WTC11 (cell line): ENCODE measurements around the gene PRKAA2. TPM values are rescaled to one million over a fixed set of nuclear protein-coding genes. Genes with fewer than 3 reads are reported as not detected.

Experiments
- ATAC-seq: fragments of 200-7000 bp; cut with Tn5 transposase; 2 replicates; pipeline ENCODE4 v1.10.0; 2021; ENCODE audit warnings: mild to moderate bottlenecking, moderate library complexity
- CTCF ChIA-PET: fragments of 300-600 bp; sonication (Branson Sonifier 250); formaldehyde crosslinking; loops from one replicate; lab custom pipeline; 2021; ENCODE audit warnings: antibody characterized with exemption; lab: Charles Lee
- POLR2A ChIA-PET: fragments of 350-600 bp; sonication (Branson Sonifier 250); formaldehyde crosslinking; loops from one replicate; lab custom pipeline; 2021; ENCODE audit warnings: antibody characterized with exemption; lab: Charles Lee
- DNase-seq: peaks from one replicate; pipeline ENCODE4 v3.0.0; 2021; ENCODE audit warnings: low spot score
- H3K27ac Mint-ChIP-seq: 2 replicates; pipeline ENCODE4 v1.8.0; 2021; ENCODE audit warnings: mixed read lengths
- H3K27me3 Mint-ChIP-seq: 2 replicates; pipeline ENCODE4 v1.8.0; 2021; ENCODE audit warnings: low read depth, mild to moderate bottlenecking, moderate library complexity, mixed read lengths
- H3K36me3 Mint-ChIP-seq: 2 replicates; pipeline ENCODE4 v1.8.0; 2021; ENCODE audit warnings: mixed read lengths
- H3K4me1 Mint-ChIP-seq: 2 replicates; pipeline ENCODE4 v1.8.0; 2022; ENCODE audit warnings: mixed read lengths
- H3K4me3 Mint-ChIP-seq: 2 replicates; pipeline ENCODE4 v1.8.0; 2021; ENCODE audit warnings: mild to moderate bottlenecking, moderate library complexity, mixed read lengths
- H3K9me3 Mint-ChIP-seq: 2 replicates; pipeline ENCODE4 v1.8.0; 2021; ENCODE audit warnings: mixed read lengths
- ATF6 ChIP-seq: sonication (generic); formaldehyde crosslinking; IDR thresholded peaks from 2 replicates; pipeline ENCODE4 v1.8.1; 2023; ENCODE audit warnings: mild to moderate bottlenecking, missing genetic modification reagents
- CBFB ChIP-seq: sonication (generic); formaldehyde crosslinking; IDR thresholded peaks from 2 replicates; pipeline ENCODE4 v1.8.1; 2022; ENCODE audit warnings: mild to moderate bottlenecking, low read depth, missing genetic modification reagents
- CREB1 ChIP-seq: sonication (generic); formaldehyde crosslinking; IDR thresholded peaks from 2 replicates; pipeline ENCODE4 v1.8.0; 2023; ENCODE audit warnings: mild to moderate bottlenecking, missing genetic modification reagents
- E2F4 ChIP-seq: sonication (generic); formaldehyde crosslinking; IDR thresholded peaks from 2 replicates; pipeline ENCODE4 v1.8.1; 2022; ENCODE audit warnings: low read depth, mild to moderate bottlenecking, moderate library complexity, missing genetic modification reagents, borderline replicate concordance
- EMX1 ChIP-seq: fragments of 250-450 bp; sonication (Bioruptor Pico); IDR thresholded peaks from 2 replicates; pipeline ENCODE4 v1.8.0; 2021; ENCODE audit warnings: mild to moderate bottlenecking
- FOXP1 ChIP-seq: sonication (generic); formaldehyde crosslinking; IDR thresholded peaks from 2 replicates; pipeline ENCODE4 v1.8.0; 2022; ENCODE audit warnings: missing genetic modification reagents, mild to moderate bottlenecking, moderate library complexity, borderline replicate concordance
- GRHL2 ChIP-seq: fragments of 250-450 bp; sonication (Bioruptor Pico); IDR thresholded peaks from 2 replicates; pipeline ENCODE4 v1.8.0; 2022; ENCODE audit warnings: mild to moderate bottlenecking, moderate library complexity; ENCODE audit not compliant: insufficient replicate concordance, severe bottlenecking
- HMGA2 ChIP-seq: fragments of 250-450 bp; sonication (Bioruptor Pico); IDR thresholded peaks from 2 replicates; pipeline ENCODE4 v1.4.0; 2021; ENCODE audit warnings: mild to moderate bottlenecking, moderate library complexity
- IRF2 ChIP-seq: sonication (generic); formaldehyde crosslinking; IDR thresholded peaks from 2 replicates; pipeline ENCODE4 v1.8.0; 2022; ENCODE audit warnings: low read depth, missing genetic modification reagents, borderline replicate concordance
- JUN ChIP-seq: sonication (generic); formaldehyde crosslinking; IDR thresholded peaks from 2 replicates; pipeline ENCODE4 v1.8.0; 2023; ENCODE audit warnings: mild to moderate bottlenecking, missing genetic modification reagents
- MYBL2 ChIP-seq: sonication (generic); formaldehyde crosslinking; IDR thresholded peaks from 2 replicates; pipeline ENCODE4 v1.8.1; 2023; ENCODE audit warnings: mild to moderate bottlenecking, moderate library complexity, missing genetic modification reagents
- OVOL2 ChIP-seq: fragments of 250-450 bp; sonication (Bioruptor Pico); IDR thresholded peaks from 2 replicates; pipeline ENCODE4 v1.9.0; 2021; ENCODE audit warnings: mild to moderate bottlenecking, borderline replicate concordance
- PRRX2 ChIP-seq: fragments of 250-450 bp; sonication (Bioruptor Pico); IDR thresholded peaks from 2 replicates; pipeline ENCODE4 v1.8.0; 2021; ENCODE audit warnings: mild to moderate bottlenecking
- RELA ChIP-seq: sonication (generic); formaldehyde crosslinking; IDR thresholded peaks from 2 replicates; pipeline ENCODE4 v1.8.1; 2022; ENCODE audit warnings: missing genetic modification reagents, mild to moderate bottlenecking, borderline replicate concordance
- RORB ChIP-seq: fragments of 250-450 bp; sonication (Bioruptor Pico); IDR thresholded peaks from 2 replicates; pipeline ENCODE4 v1.9.0; 2021; ENCODE audit warnings: mild to moderate bottlenecking
- SOX15 ChIP-seq: fragments of 250-450 bp; sonication (Bioruptor Pico); IDR thresholded peaks from 2 replicates; pipeline ENCODE4 v1.9.0; 2021; ENCODE audit warnings: mild to moderate bottlenecking
- TCF7 ChIP-seq: sonication (generic); formaldehyde crosslinking; IDR thresholded peaks from 2 replicates; pipeline ENCODE4 v1.8.0; 2022; ENCODE audit warnings: mild to moderate bottlenecking, low read depth, missing genetic modification reagents, moderate library complexity
- TEAD1 ChIP-seq: sonication (generic); formaldehyde crosslinking; IDR thresholded peaks from 2 replicates; pipeline ENCODE4 v1.8.0; 2022; ENCODE audit warnings: mild to moderate bottlenecking, missing genetic modification reagents
- ZNF121 ChIP-seq: sonication (generic); formaldehyde crosslinking; IDR thresholded peaks from 2 replicates; pipeline ENCODE4 v1.8.0; 2023; ENCODE audit warnings: missing genetic modification reagents
- ZNF232 ChIP-seq: sonication (generic); formaldehyde crosslinking; IDR thresholded peaks from 2 replicates; pipeline ENCODE4 v1.8.0; 2022; ENCODE audit warnings: mild to moderate bottlenecking, missing genetic modification reagents
- ZNF416 ChIP-seq: fragments of 250-450 bp; sonication (Bioruptor Pico); IDR thresholded peaks from 2 replicates; pipeline ENCODE4 v1.9.0; 2021; ENCODE audit warnings: mild to moderate bottlenecking, inconsistent platforms
- ZNF423 ChIP-seq: fragments of 250-450 bp; sonication (Bioruptor Pico); IDR thresholded peaks from 2 replicates; pipeline ENCODE4 v2.1.2; 2022; ENCODE audit warnings: mild to moderate bottlenecking, moderate library complexity
- ZSCAN18 ChIP-seq: fragments of 250-450 bp; sonication (Bioruptor Pico); IDR thresholded peaks from 2 replicates; pipeline ENCODE4 v2.1.2; 2022; ENCODE audit warnings: mild to moderate bottlenecking, moderate library complexity
- total RNA-seq: library from RNA; stranded (reverse); gene quantifications from 3 replicates; pipeline ENCODE4 v1.2.3, GENCODE V29; 2021
- TF ChIP-seq, protein P1 (sequence below): sonication (generic); formaldehyde crosslinking; IDR thresholded peaks from 2 replicates; pipeline ENCODE4 v1.8.0; 2022; ENCODE audit warnings: missing genetic modification reagents
- TF ChIP-seq, protein P2 (sequence below): fragments of 200-600 bp; IDR thresholded peaks from 2 replicates; pipeline ENCODE4 v1.8.0; 2022; ENCODE audit warnings: antibody characterized with exemption
- TF ChIP-seq, protein P3 (sequence below): sonication (generic); formaldehyde crosslinking; IDR thresholded peaks from 2 replicates; pipeline ENCODE4 v1.8.1; 2022; ENCODE audit warnings: mild to moderate bottlenecking, moderate library complexity, missing genetic modification reagents
- TF ChIP-seq, protein P4 (sequence below): sonication (generic); formaldehyde crosslinking; IDR thresholded peaks from 2 replicates; pipeline ENCODE4 v1.8.1; 2023; ENCODE audit warnings: mild to moderate bottlenecking, missing genetic modification reagents, moderate library complexity

Gene PRKAA2
- total RNA-seq, 1 experiment from 2014 or later, result 4.8 TPM

DNA sequence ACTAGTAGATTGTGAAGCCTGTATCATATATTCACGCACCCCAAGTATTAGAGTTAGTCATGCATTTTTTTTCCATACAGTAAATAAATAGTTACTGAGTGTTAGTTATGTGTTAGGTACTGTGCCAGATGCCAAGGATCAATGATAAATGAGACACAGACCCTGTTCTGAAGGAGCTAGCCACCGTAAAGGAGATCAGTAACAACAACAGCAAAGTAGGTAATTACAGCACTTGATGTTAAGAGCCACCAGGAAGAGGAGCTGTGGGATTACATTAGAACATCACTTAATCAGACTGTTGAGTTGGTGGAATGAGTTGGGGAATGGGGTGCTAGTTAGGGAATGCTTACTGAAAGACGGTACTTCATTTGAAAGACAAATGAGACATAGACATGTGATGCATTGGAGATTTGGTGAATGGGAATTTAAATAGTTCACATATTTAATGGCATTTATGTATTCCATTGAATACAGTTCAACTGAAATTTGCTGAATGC lies 21.0 kb downstream of the PRKAA2 start:
- POLR2A ChIA-PET, result no interaction called here
- Mint-ChIP-seq H3K4me1 (peaks cover 17% of the 10 kb centered on the region), H3K36me3 (no peaks in the 10 kb centered on the region), H3K27ac (no peak overlapping the region), H3K9me3 (no peaks in the 10 kb centered on the region), H3K27me3 (no peaks in the 10 kb centered on the region), H3K4me3 (no peak overlapping the region)
- ATAC-seq, result peak; percentile 86
- TF ChIP-seq PRRX2 (CRISPR knock-in tag), result no peak
- TF ChIP-seq ZNF423 (CRISPR knock-in tag), result no peak
- no peak for TF ChIP-seq ZNF232
- TF ChIP-seq ATF6 (CRISPR knock-in tag), result no peak
- TF ChIP-seq GRHL2 (CRISPR knock-in tag), result no peak
- TF ChIP-seq, protein P1, sequence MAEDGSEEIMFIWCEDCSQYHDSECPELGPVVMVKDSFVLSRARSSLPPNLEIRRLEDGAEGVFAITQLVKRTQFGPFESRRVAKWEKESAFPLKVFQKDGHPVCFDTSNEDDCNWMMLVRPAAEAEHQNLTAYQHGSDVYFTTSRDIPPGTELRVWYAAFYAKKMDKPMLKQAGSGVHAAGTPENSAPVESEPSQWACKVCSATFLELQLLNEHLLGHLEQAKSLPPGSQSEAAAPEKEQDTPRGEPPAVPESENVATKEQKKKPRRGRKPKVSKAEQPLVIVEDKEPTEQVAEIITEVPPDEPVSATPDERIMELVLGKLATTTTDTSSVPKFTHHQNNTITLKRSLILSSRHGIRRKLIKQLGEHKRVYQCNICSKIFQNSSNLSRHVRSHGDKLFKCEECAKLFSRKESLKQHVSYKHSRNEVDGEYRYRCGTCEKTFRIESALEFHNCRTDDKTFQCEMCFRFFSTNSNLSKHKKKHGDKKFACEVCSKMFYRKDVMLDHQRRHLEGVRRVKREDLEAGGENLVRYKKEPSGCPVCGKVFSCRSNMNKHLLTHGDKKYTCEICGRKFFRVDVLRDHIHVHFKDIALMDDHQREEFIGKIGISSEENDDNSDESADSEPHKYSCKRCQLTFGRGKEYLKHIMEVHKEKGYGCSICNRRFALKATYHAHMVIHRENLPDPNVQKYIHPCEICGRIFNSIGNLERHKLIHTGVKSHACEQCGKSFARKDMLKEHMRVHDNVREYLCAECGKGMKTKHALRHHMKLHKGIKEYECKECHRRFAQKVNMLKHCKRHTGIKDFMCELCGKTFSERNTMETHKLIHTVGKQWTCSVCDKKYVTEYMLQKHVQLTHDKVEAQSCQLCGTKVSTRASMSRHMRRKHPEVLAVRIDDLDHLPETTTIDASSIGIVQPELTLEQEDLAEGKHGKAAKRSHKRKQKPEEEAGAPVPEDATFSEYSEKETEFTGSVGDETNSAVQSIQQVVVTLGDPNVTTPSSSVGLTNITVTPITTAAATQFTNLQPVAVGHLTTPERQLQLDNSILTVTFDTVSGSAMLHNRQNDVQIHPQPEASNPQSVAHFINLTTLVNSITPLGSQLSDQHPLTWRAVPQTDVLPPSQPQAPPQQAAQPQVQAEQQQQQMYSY (CRISPR knock-in tag), result no peak
- TF ChIP-seq TCF7 (CRISPR knock-in tag), result no peak
- no peak for TF ChIP-seq RORB
- no peak for TF ChIP-seq ZNF416 (CRISPR knock-in tag)
- TF ChIP-seq RELA (CRISPR knock-in tag), result no peak
- no peak for TF ChIP-seq FOXP1 (CRISPR knock-in tag)
- no peak for TF ChIP-seq CBFB (CRISPR knock-in tag)
- no peak for TF ChIP-seq MYBL2 (CRISPR knock-in tag)
- no peak for TF ChIP-seq E2F4
- no peak for TF ChIP-seq ZNF121 (CRISPR knock-in tag)
- no peak for DNase-seq
- CTCF ChIA-PET, result no interaction called here

DNA sequence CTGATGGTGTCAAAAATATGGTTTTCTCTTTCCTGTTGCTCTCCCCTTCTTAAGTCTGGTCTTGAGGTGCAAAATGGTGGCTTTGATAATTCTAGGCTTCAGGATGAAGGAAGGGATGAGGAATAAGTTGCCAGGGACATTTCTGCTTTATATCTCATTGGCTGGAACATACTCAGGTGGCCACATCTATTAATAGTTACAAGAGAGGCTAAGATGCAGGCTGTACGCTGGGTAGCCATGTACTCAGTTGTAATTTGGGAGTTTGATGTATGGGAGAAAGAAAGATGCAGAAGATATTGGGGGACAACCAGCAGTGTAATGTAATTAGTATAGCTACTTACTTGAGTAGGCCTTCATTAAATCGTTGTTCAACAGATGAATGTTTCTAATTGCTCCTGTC lies 25.2 kb downstream of the PRKAA2 start:
- ATAC-seq, result no peak
- H3K36me3 Mint-ChIP-seq, result no peaks in the 10 kb centered on the region
- no peak for DNase-seq
- no peaks in the 10 kb centered on the region for H3K27me3 Mint-ChIP-seq
- no peak overlapping the region for H3K4me3 Mint-ChIP-seq
- ChIA-PET POLR2A (interaction anchor here (0.6 kb wide), 1 partner anchor 18 kb away, joined by 3 read pairs; no protein-coding TSS in a partner anchor), CTCF (no interaction called here)
- no peak overlapping the region for H3K27ac Mint-ChIP-seq
- H3K4me1 Mint-ChIP-seq, result peaks cover 12% of the 10 kb centered on the region
- H3K9me3 Mint-ChIP-seq, result no peaks in the 10 kb centered on the region
- TF ChIP-seq JUN (CRISPR knock-in tag) (no peak), OVOL2 (CRISPR knock-in tag) (no peak), HMGA2 (no peak), CREB1 (CRISPR knock-in tag) (no peak), TEAD1 (CRISPR knock-in tag) (no peak), FOXP1 (CRISPR knock-in tag) (no peak), ZSCAN18 (CRISPR knock-in tag) (no peak), IRF2 (CRISPR knock-in tag) (no peak), EMX1 (CRISPR knock-in tag) (no peak), SOX15 (CRISPR knock-in tag) (no peak)
- TF ChIP-seq, protein P2, sequence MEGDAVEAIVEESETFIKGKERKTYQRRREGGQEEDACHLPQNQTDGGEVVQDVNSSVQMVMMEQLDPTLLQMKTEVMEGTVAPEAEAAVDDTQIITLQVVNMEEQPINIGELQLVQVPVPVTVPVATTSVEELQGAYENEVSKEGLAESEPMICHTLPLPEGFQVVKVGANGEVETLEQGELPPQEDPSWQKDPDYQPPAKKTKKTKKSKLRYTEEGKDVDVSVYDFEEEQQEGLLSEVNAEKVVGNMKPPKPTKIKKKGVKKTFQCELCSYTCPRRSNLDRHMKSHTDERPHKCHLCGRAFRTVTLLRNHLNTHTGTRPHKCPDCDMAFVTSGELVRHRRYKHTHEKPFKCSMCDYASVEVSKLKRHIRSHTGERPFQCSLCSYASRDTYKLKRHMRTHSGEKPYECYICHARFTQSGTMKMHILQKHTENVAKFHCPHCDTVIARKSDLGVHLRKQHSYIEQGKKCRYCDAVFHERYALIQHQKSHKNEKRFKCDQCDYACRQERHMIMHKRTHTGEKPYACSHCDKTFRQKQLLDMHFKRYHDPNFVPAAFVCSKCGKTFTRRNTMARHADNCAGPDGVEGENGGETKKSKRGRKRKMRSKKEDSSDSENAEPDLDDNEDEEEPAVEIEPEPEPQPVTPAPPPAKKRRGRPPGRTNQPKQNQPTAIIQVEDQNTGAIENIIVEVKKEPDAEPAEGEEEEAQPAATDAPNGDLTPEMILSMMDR, result no peak
- TF ChIP-seq, protein P3, sequence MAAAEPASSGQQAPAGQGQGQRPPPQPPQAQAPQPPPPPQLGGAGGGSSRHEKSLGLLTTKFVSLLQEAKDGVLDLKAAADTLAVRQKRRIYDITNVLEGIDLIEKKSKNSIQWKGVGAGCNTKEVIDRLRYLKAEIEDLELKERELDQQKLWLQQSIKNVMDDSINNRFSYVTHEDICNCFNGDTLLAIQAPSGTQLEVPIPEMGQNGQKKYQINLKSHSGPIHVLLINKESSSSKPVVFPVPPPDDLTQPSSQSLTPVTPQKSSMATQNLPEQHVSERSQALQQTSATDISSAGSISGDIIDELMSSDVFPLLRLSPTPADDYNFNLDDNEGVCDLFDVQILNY (CRISPR knock-in tag), result no peak
- TF ChIP-seq, protein P4, sequence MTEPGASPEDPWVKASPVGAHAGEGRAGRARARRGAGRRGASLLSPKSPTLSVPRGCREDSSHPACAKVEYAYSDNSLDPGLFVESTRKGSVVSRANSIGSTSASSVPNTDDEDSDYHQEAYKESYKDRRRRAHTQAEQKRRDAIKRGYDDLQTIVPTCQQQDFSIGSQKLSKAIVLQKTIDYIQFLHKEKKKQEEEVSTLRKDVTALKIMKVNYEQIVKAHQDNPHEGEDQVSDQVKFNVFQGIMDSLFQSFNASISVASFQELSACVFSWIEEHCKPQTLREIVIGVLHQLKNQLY, result no peak
